ENCODE results near the gene COL7A1.

DNA sequence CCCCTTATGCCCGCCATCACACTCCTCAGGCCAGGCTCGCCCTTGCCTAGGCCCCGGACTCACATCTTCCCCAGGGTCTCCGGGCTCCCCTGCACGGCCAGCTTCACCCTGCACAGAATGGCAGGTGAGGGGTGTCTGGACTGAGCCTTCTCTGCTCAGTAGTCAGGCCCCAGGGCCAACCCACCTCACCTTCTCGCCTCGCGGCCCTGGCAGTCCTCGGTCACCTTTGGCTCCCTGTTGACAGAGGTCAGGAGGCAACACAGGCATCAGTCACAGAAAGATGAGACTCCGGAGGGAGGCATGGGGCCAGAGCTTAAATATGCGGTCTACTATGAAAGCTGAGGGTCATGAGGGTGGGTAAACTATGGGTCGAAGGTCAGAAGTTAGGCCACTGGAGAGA, 23.2 kb downstream of the COL7A1 start:
- TF ChIP-seq CREM (IDR thresholded peaks at IDR 0.05) = no peak
- TF ChIP-seq CREM (CRISPR knock-in tag; IDR thresholded peaks at IDR 0.05) = no peak
- 0 out of 2 replicates have a peak, but pooled peaks have one; percentile 29 for TF ChIP-seq ZNF274 (CRISPR knock-in tag; IDR thresholded peaks at IDR 0.05)
- no peak for TF ChIP-seq YY1 (IDR thresholded peaks at IDR 0.05; ENCODE audit: insufficient read depth, insufficient replicate concordance, low read depth, low read length)
- TF ChIP-seq, protein P1, sequence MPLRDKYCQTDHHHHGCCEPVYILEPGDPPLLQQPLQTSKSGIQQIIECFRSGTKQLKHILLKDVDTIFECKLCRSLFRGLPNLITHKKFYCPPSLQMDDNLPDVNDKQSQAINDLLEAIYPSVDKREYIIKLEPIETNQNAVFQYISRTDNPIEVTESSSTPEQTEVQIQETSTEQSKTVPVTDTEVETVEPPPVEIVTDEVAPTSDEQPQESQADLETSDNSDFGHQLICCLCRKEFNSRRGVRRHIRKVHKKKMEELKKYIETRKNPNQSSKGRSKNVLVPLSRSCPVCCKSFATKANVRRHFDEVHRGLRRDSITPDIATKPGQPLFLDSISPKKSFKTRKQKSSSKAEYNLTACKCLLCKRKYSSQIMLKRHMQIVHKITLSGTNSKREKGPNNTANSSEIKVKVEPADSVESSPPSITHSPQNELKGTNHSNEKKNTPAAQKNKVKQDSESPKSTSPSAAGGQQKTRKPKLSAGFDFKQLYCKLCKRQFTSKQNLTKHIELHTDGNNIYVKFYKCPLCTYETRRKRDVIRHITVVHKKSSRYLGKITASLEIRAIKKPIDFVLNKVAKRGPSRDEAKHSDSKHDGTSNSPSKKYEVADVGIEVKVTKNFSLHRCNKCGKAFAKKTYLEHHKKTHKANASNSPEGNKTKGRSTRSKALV (CRISPR knock-in tag; IDR thresholded peaks at IDR 0.05) = no peak
- TF ChIP-seq SRF (IDR thresholded peaks at IDR 0.05; ENCODE audit: low read depth, low read length) = no peak
- no peak for TF ChIP-seq ATF7-NPFF (CRISPR knock-in tag; IDR thresholded peaks at IDR 0.05; ENCODE audit: low read depth)
- no peak for TF ChIP-seq ARNTL (CRISPR knock-in tag; IDR thresholded peaks at IDR 0.05)
- no peak for TF ChIP-seq ARID2 (CRISPR knock-in tag; IDR thresholded peaks at IDR 0.05; ENCODE audit: borderline replicate concordance)
- TF ChIP-seq, protein P2, sequence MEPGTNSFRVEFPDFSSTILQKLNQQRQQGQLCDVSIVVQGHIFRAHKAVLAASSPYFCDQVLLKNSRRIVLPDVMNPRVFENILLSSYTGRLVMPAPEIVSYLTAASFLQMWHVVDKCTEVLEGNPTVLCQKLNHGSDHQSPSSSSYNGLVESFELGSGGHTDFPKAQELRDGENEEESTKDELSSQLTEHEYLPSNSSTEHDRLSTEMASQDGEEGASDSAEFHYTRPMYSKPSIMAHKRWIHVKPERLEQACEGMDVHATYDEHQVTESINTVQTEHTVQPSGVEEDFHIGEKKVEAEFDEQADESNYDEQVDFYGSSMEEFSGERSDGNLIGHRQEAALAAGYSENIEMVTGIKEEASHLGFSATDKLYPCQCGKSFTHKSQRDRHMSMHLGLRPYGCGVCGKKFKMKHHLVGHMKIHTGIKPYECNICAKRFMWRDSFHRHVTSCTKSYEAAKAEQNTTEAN (CRISPR knock-in tag; conservative IDR thresholded peaks at IDR 0.05) = no peak
- TF ChIP-seq TOE1 (CRISPR knock-in tag; IDR thresholded peaks at IDR 0.05) = no peak
- no peak for TF ChIP-seq SMC3 (IDR thresholded peaks at IDR 0.05; ENCODE audit: low read length)

All from HepG2 (cell line).